Mammary epithelial cell (primary cell): ENCODE measurements around the gene ARHGEF12.

Experiments
- EZH2 ChIP-seq: IDR thresholded peaks from 2 replicates; pipeline ENCODE4 v1.6.1; 2012; ENCODE audit warnings: low read length, inconsistent platforms, borderline replicate concordance
- TF ChIP-seq, protein P1 (sequence below), 2 donors: IDR thresholded peaks in 1 of 2; conservative IDR thresholded peaks in 1 of 2; 2 replicates each; pipeline ENCODE4 v1.5.1; 2011 to 2012; ENCODE audit warnings: inconsistent platforms in 2 of 2, low read length in 2 of 2, mild to moderate bottlenecking in 2 of 2, control low read depth in 1 of 2, low read depth in 1 of 2; ENCODE audit not compliant: insufficient read depth in 1 of 2; ENCODE audit errors: extremely low read depth in 1 of 2

DNA sequence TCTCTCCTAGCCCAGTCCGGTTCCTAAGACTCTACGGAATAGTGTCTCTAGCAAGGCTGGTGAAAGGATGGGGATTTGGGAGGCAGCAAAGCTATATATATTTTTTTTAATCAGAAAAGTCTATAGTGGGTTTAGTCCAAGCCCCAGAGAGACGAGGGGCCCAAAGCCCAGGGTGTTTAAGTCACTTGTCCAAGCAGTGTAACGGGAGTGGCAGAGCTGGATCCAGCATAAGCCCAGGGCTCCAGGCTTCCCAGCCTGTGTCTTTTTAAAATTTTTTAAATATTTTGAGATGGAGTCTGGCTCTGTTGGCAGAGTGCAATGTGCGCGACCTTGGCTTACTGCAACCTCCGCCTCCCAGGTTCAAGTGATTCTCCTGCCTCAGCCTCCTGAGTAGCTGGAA lies 182.1 kb downstream of the ARHGEF12 start:
- TF ChIP-seq, protein P1, sequence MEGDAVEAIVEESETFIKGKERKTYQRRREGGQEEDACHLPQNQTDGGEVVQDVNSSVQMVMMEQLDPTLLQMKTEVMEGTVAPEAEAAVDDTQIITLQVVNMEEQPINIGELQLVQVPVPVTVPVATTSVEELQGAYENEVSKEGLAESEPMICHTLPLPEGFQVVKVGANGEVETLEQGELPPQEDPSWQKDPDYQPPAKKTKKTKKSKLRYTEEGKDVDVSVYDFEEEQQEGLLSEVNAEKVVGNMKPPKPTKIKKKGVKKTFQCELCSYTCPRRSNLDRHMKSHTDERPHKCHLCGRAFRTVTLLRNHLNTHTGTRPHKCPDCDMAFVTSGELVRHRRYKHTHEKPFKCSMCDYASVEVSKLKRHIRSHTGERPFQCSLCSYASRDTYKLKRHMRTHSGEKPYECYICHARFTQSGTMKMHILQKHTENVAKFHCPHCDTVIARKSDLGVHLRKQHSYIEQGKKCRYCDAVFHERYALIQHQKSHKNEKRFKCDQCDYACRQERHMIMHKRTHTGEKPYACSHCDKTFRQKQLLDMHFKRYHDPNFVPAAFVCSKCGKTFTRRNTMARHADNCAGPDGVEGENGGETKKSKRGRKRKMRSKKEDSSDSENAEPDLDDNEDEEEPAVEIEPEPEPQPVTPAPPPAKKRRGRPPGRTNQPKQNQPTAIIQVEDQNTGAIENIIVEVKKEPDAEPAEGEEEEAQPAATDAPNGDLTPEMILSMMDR (conservative IDR thresholded peaks at IDR 0.05 in 1 of 2, IDR thresholded peaks at IDR 0.05 in 1 of 2; ENCODE audit: extremely low read depth in 1 of 2, insufficient read depth in 1 of 2, low read depth in 1 of 2, low read length in 2 of 2) = no peak
- no peak for TF ChIP-seq EZH2
